Tongue (tissue), 2 donors: ENCODE results near the gene GNAI2. TPM values are rescaled to one million over a fixed set of nuclear protein-coding genes. Genes with fewer than 3 reads are reported as not detected.
"Not testable (repeated sequence)": the region's sequence is repeated elsewhere in the genome, so short reads cannot be mapped to it uniquely, and the experiment has no call there.

Source experiments
- DNase-seq: peaks from one replicate; pipeline ENCODE4 v3.0.0-alpha.2; 2015
- total RNA-seq: library from RNA; depleted of rRNA; stranded (reverse); fragments of >200 nt; gene quantifications from one replicate; pipeline ENCODE4 v1.2.3, GENCODE V29; 2014

The GNAI2 gene
- total RNA-seq, 1 donor from 2014 or later = 120 TPM

DNA sequence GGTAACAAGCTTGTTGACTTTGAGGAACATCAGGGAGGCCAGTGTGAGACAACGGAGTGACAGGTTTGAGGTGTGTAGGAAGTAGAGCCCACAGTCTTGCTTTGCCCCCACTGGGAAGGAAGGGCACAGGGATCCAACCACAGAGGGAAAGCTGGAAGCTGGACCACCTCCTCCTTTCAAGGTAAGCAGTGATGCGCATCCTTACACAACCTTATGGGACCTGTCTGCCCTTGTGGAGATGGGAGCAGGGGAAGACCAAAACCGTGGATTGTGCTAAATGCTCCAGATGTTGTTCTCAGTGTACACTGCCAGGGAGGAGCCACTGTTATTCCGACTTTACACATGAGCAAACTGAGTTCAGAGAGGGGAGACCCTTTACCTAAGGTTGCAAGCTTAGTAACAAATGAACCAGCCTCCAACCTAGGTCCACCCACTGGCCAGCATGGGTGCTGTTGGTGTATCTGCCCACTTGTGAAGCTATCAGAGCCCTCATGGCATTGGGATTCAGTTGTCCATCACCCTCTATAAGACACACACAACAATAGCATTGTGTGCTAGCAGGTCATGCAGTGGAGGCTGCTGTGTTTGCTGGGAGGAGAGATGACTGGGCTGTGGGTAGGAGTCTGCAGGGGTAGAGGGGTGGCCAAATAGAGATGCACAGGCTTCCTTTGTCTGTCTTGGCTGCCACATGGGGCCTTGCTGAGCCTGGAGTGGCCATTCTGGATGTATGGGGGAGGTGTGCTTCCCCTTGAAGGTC lies 42.3 kb downstream of the GNAI2 start:
- no peak for DNase-seq

DNA sequence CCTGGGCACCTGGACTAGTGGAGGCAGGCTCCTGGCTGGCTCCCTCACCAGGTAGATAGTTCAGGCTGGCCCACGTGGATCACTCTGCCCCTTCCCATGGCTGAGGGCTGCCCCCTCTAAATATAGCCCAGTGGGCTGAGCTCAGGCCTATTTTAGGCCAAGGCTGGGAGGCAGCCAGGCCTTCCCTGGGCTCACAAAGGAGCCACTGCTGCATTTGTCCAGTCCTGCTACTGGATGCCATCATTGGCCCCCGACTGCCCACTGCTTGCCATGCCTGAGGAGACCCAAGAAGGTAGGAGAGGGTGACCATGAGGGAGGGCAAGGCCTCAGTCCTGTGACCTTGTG lies 42.8 kb downstream of the GNAI2 start, which contains the start of gene LSMEM2:
LSMEM2 (plus strand) TSS at position 208 of the 345 bp plus-strand sequence; CDS start at position 235, 27 bp downstream.
- peak; percentile 66 for DNase-seq

DNA sequence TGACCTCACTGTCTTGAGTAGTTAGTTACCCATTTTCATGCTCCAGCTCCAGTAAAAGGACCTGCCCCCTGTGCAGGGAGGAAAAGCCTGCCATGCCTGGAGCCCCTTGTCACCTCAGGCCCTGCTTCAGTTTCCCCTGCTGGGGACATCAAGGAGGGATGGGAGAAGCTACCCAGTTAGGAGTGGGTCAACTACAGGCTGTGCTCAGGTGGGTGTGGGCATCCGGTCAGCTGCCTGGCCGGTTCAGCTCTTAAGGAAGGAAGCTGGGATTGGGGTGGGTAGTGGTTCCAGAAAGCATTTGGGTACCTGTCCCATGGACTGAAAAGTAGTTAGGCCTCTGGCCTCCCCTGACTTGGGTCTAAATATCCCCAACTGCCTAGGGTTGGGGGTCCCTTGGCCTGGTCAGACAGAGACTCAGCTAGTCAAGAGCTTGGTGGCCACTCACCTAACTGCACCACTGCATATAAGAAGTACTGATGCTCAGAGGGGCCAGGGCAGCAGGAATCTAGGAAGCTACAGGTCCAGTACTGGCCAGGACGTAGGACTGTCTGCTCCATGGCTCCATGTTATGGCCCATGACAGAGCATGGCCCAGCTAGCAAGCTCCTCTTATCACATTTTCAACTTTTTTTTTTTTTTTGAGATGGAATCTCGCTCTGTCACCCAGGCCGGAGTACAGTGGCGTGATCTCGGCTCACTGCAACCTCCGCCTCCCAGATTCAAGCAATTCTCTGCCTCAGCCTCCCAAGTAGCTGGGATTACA lies 43.4 kb downstream of the GNAI2 start:
- DNase-seq = no peak

DNA sequence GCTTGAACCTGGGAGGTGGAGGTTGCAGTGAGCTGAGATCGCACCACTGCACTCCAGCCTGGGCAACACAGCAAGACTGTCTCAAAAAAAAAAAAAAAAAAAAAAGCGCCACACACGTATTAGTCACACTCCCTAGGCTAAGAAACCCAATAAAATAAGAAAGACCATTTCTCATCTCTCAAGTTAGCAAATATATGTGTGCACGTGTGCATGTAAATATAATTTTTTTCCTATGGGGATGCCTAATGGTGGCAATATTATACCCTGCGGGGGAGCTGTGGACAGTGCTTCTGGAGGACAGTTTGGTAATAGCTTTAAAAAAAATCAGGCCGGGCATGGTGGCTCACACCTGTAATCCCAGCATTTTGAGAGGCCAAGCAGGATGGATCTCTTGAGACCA lies 48.1 kb downstream of the GNAI2 start:
- DNase-seq = not testable (repeated sequence)

DNA sequence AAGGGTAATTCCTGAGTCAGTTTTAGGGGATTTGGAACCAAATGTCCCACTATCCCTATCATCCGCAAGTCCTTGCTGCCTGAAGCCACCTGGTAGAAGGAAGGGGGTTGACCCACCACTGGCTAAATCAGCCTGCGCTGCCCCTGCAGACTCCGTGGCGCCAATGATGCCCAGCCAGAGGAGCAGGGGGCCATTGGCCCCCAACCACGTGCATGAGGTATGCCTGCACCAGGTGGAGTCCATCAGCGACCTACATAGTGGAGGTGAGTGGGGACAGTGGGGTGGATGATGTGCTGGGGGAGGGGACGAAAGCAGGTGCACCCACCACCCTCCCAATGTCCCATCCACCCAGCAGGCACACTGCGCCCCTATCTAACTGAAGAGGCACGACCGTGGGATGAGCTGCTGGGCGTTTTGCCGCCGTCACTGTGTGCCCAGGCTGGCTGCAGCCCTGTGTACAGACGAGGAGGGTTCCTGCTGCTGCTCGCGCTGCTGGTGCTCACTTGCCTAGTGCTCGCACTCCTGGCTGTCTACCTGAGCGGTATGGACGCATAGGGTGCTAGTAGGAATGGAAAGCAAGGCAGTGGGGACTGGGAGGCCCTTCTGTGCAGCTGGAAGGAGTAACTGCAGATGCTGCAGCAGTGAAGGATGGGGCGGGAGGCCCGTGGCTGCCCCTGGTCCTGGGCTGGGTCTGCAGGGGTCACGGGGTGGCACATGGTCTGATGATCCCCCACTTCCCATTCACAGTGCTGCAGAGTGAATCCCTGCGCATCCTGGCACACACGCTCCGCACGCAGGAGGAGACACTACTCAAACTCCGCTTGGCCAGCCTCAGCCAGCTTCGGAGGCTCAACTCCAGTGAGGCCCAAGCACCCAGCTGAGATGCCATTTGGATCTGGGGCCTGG lies 50.6 kb downstream of the GNAI2 start:
- no peak for DNase-seq

DNA sequence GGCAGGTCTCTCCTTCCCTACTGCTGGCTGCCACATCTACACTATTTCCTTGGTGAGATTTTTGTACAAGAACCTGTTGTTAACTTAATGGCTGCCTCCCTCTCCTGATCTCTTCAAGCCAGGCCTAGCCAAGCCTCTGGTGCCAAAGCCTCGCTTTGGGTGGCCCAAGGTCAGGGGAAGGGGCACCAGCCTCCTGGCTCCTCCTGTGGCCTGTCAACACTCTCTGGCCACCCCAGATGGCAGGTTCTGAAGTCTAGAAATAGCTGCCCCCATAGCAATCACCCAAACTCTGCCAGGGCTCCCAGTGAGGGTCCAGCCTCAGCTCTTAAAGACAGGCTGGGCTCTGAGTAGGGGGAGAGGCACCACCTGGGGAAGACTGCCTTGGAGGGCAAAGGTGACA lies 51.3 kb downstream of the GNAI2 start:
- no peak for DNase-seq

DNA sequence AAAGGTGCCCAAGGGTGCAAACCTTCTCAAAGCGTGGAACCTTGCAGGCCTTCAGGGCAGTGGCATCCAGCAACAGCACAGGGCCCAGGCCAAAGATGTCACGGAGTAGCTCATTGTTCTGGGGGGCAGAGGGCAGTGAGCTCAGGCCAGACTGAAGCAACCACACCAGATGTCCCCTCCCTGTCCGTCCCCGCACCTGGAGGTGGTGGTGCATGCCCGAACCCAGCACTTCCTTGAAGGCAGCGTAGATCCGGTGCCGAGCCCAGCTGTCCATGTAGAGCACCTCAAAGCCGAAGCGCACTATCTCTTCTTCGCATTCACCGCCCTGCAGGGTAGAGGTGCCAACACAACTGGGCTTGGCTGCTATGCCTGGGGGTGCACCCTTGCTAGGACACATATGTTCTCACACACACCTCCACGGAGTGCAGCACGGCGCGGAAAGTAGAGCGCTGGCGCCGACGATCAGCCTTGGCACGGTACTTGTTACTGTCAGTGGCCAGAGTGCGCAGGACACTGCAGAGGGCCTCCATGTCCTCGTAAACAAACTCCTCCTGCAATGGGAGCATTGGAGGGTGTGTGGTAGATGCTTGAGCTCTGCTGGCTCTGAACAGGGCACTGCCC lies 52.5 kb downstream of the GNAI2 start:
- no peak for DNase-seq

DNA sequence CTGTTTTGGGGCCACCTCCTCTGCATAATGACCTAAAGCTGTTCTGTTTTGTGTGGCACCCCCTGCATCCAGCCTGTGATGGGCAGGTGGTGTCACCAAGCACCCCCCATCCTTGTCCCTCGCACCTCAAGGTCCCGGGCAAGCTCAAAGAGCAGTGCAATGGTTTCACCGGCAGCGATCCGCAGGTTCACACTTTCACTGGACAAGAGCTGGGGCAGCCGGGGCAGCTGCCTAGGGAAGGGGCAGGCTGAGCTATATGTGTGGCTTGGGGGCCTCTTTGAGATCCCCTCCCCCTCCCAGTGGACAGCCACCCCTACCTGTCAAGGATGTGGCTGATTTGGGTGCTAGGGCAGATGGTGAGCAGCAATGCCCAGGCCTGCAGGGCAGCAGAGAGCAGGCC lies 53.1 kb downstream of the GNAI2 start:
- DNase-seq = no peak

DNA sequence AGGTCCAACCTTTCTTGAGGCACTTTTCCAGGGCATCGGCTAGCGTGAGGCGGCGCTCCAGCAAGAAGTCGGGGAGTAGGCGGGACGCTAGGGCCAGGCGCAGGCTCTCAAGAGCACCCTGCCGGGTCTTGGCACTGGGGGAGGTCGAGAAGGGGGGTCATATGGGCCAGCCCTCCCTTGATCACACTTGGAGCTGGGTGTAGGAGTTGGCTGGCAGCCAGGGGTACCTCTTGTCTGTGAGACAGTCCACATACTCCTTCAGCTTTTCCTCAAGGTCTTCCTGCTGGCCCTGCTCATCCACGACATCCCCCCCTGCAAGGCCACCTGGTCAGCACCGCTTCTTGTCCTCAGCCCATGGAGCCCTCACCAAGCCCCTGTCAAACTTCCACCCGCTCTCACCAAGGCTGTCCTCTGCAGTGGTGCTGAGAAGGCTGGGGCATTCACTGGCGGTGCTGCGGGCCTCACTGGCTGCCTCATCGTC lies 54.2 kb downstream of the GNAI2 start:
- no peak for DNase-seq

DNA sequence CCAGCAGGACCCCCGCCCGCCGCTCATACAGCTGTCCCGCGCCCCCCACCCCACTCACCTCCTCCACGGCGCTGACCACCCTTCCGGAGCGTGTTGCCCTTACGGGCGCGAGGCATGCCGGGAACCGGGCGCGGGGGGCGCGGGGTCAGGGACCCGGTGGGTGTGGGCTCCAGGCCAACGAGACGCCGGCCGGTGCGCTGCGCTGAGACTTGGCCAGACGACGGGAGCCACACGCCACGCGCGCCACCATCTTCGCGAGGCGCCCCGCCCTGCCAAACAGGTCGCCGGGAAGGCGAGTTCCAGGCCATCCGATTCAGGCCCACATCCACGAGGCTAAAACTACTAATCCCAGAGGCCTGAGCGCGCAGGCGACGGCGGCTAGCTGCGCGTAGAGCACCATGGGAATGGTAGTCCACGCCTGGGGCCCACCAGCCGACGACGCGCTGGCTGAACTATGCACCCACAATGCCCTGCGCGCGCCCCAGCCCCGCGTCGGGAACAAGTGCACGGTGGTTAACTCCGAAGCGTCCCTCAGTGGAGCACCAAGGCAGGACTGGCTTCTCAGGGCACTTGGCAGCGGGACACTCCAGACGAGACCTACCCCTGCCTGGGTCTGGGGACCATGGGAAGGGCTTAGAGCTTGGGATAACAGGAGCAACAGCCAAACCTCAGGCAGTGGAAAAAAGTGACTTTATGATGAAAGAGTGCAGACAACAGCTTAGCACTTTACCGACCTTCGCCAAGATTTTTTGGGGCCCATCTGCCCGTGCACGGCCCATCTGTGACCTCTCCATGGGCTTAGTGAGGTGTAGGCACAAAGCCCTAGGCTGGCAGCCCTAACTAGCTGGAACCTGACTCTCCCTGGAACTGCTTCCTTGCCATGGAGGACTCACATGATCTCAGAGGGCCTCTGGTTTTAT lies 56.4 kb downstream of the GNAI2 start, which contains the start of gene IFRD2:
IFRD2 (minus strand) TSS at position 271 of the 920 bp plus-strand sequence; CDS start at position 116, 155 bp downstream.
- peak; percentile 99 for DNase-seq

DNA sequence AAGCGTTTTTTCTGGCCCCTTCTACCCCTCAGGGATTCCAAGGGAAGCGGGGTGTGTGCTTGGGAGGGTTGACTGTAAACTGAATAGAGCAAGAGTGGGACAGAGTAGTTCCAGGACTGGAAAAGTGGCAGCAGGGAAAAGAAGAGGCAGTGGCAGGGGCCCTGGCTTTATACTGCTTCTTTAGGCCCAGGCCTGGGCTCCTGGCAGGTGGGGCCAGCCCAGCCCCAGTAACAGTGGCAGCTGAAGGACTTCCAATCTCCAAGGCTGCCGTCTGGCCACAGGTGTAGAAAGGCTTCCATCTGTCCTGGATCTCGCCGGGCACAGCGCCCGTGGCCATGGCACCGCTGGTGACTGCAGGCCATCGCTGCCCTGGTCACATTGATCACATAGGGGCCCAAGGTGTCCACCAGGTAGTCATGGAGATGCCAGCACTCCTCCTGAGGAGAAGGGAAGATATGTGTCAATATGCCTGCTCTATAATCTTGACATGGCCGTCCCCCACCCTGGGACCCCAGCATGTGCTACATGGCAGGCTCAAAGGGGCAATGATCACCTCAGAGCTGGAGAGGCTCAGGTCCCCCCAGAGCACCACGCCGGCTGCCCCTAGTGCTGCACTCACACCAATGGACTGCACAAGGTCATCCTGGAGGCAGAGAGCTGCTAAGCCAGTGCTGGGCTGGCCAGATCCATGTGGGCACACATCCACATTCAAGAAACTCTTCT lies 57.2 kb downstream of the GNAI2 start:
- DNase-seq = no peak

DNA sequence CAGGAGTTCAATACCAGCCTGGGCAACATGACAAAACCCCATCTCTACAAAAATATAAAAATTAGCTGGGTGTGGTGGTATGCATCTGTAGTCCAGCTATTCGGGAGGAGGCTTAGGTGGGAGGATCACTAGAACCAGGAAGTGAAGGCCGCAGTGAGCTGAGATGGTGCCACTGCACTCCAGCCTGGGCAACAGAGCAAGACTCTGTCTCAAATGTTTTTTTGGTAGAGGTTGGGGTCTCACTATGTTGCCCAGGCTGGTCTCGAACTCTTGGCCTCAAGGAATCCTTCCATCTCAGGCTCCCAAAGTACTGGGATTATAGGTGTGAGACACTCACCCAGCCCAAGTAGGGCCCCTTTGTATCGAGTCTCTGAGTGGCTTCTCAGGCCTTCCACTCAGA lies 58.1 kb downstream of the GNAI2 start:
- no peak for DNase-seq

DNA sequence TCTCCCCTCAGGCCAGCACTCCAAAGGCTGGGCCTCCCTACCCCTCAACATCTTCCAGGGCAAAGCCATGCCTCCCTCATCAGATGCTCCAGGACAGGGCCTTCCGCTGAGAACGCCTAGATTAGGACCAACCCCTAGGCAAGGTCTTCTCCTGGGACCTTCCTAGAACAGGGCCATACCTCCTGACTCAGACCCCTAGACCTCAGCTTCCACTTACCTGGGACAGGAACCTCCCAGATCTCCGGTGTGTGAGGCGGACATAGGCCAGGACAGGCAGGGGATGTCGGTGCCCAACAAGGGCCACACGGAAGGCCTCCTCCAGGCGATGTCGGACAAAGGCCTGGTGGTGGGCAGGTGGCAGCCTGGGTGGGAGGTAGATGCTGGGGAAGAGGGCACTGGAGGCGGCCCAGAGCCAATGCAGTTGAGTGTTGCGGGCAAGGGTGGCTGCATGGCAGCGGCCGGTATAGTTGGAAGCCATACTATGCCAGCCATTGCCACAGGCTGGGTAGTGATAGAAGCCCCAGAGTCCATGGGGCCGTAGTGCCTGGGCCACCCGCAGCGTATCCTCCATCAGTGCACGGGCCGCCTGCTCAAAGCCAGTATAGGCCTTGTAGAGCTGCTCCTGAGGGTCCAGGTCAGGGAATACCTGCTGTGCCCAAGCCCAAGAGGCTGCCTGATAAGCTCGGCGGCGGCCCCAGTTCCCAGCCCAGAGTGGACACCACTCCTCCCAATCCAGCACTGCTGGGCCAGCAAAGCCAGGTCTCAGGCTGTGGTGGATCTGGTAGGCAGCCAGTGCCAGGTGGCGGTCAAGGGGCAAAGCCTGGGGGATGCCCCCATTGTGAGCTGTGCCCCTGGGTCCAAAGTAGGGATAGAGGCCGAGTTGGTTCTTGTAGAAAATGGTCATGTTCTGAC lies 58.7 kb downstream of the GNAI2 start:
- no peak for DNase-seq

DNA sequence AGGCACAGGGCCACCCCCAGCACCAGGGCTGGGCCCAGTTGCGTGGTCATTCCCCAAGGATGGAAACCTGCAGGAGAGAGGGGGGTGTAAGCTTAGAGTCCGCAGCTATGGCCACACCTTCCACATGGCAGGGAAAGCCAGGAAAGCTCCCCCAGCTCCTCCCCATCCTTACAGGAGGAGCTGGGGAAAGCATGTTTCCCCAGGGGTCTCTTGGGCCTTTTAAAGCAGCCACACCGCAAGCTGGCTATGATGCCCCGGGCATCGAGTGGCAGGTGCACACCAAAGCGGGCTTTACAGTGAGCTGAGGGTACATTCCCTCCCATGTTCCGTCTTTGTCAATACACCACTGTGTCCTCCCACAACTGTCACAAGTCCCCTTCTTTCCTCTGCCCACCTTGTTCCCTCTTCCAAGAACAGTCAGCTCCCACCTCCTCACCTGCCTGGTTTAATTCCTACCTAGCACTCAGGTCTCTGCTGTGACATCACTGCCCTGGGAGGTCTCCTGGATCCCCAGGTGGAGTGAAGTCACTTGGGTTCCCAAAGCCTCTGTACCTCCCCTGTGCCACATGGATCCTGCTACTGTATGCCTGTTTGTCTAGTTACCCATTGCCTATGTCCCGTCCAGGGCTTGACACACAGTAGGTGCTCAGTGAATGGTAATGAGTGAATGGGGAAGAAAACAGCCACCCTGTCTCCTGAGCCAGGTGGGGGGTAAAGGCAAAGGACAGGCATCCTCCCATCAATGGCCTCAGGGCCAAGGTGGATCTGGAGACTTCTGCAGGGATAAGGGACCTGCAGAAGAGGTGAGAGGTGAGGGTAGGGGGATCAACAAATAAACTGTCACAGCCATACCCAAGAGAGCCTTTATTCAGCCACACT lies 59.8 kb downstream of the GNAI2 start:
- no peak for DNase-seq

DNA sequence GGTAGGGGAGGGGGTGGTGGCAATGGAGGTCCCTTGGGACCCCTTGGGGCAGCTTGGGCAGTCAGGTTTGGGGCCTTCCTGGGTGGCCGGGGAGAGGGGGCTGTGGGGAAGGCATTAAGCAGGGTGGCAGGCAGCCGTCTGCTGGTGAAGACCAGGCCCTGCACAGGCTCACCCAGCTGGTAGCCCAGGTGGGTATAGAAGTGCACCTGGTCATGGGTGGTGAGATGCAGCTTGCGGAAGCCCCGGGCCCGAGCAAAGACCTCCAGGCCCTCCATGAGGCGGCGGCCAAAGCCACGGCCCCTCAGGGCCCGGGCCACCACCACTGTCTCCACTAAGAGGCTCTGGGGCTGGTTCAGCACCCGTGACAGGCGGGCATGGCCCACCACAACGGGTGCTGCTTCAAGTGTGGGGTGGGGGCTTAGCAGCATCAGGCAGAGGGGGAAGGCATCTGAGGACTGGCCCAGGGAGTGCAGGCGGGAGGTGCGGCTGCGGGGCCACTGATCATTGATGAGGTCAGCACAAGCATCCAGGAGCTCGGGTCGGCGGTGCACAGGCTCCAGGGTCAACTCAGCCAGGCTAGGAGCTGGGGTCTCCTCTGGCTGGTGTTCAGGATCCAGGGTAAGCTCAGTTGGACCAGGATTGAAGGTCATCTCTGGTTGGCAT lies 60.8 kb downstream of the GNAI2 start:
- no peak for DNase-seq

DNA sequence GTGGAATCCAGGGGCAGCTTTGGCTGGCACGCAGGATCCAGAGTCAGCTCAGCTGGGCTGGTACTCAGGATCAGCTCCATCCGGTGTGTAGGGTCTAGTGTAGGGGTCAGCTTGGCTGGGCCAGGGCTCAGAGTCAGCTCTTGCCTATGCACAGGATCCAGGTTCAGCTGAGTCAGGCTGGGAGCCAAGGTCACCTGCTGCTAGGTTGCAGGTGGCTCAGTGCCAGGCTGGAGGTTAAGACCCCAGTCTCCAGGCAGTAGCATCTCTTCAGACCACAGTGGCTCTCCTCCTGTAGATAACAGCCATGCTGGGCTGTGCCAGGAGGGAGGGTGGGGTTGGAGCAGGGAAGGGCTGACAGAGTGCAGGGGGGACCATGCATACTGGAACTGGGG lies 61.4 kb downstream of the GNAI2 start:
- DNase-seq = no peak
